Stimulated activated CD4-positive, alpha-beta T cell treated with anti-CD3 and anti-CD28 coated beads, TNF-alpha, amount 100 ng/mL, for 48 hours (primary cell): ENCODE results near the gene GBP7.
A peak's percentile ranks its signal among the peaks of the same experiment; 100 is the strongest.
"Not testable (repeated sequence)": the region's sequence is repeated elsewhere in the genome, so short reads cannot be mapped to it uniquely, and the experiment has no call there.

ENCODE experiments used
- DNase-seq, 3 donors: peaks; one replicate each; pipeline ENCODE4 v3.0.0-alpha.2; 2020; ENCODE audit warnings: low read depth in 3 of 3

The GBP7 gene

GRCh38 chr1:89170170-89171066 is 5.4 kb downstream of the GBP7 start:
- DNase-seq: no peak

- DNase-seq: no peak
These were observed 6.6 kb downstream of the GBP7 start for GRCh38 chr1:89169166-89169565.

- DNase-seq: no peak
These were observed 8.1 kb downstream of the GBP7 start for GRCh38 chr1:89167590-89168230.

GRCh38 chr1:89166705-89167104 is 9.1 kb downstream of the GBP7 start:
- no peak for DNase-seq

GRCh38 chr1:89165811-89166210 is 10.0 kb downstream of the GBP7 start:
- no peak for DNase-seq

- DNase-seq: no peak
These were observed 24.8 kb downstream of the GBP7 start for GRCh38 chr1:89151047-89151446.

GRCh38 chr1:89149976-89150375 is 25.8 kb downstream of the GBP7 start:
- DNase-seq: no peak

GRCh38 chr1:89149229-89149628 is 26.6 kb downstream of the GBP7 start:
- no peak for DNase-seq

- DNase-seq: no peak
These were observed 27.8 kb downstream of the GBP7 start for GRCh38 chr1:89147678-89148658.

- DNase-seq: no peak
These were observed 29.1 kb downstream of the GBP7 start for GRCh38 chr1:89146721-89147120.

- DNase-seq: no peak
These were observed 32.3 kb downstream of the GBP7 start for GRCh38 chr1:89143484-89143883.

GRCh38 chr1:89142160-89142559 is 33.6 kb downstream of the GBP7 start:
- no peak for DNase-seq

- no peak for DNase-seq
These were observed 42.1 kb downstream of the GBP7 start for GRCh38 chr1:89133747-89134146.

- DNase-seq: no peak
These were observed 45.1 kb downstream of the GBP7 start for GRCh38 chr1:89130716-89131115.

GRCh38 chr1:89129911-89130310 is 45.9 kb downstream of the GBP7 start:
- DNase-seq: no peak

- not testable (repeated sequence) for DNase-seq
These were observed 47.8 kb downstream of the GBP7 start for GRCh38 chr1:89128003-89128458.

GRCh38 chr1:89126602-89127565 is 48.9 kb downstream of the GBP7 start:
- peak; percentile 53 to 79 (median 75) for DNase-seq

GRCh38 chr1:89125913-89126580 is 49.8 kb downstream of the GBP7 start, which contains the start of gene GBP2:
Gene GBP2 (minus strand): TSS chr1:89126114. CDS start chr1:89121966, 4,148 bp downstream.
- DNase-seq: no peak

- no peak for DNase-seq
These were observed 50.4 kb downstream of the GBP7 start for GRCh38 chr1:89125240-89125912.
